PFSK-1 (cell line): ENCODE results near the gene FMN1.

Experiments used
- FOXP2 ChIP-seq: optimal IDR thresholded peaks from 2 replicates; pipeline ENCODE3; 2011; ENCODE audit warnings: borderline replicate concordance, control low read depth, inconsistent platforms; ENCODE audit not compliant: insufficient read depth; ENCODE audit errors: extremely low read length, extremely low read depth
- POLR2AphosphoS5 ChIP-seq: IDR thresholded peaks from 2 replicates; pipeline ENCODE4 v1.6.1; 2012; ENCODE audit warnings: low read depth, mild to moderate bottlenecking, control low read depth, low read length, moderate library complexity
- SIN3A ChIP-seq: IDR thresholded peaks from 2 replicates; pipeline ENCODE4 v1.6.1; 2012; ENCODE audit warnings: mild to moderate bottlenecking, low read length, moderate library complexity, borderline replicate concordance; ENCODE audit not compliant: insufficient read depth
- TAF1 ChIP-seq: IDR thresholded peaks from 2 replicates; pipeline ENCODE4 v1.6.1; 2012; ENCODE audit warnings: low read length, control low read depth, borderline replicate concordance; ENCODE audit not compliant: insufficient read depth
- TF ChIP-seq, protein P1 (sequence below), 2 experiments: IDR thresholded peaks; 2 replicates each; pipeline versions ENCODE4 v1.6.1 to v1.8.0; 2011 to 2012; ENCODE audit warnings: low read depth in 2 of 2, low read length in 2 of 2, control low read depth in 1 of 2, inconsistent platforms in 1 of 2, mild to moderate bottlenecking in 1 of 2, moderate library complexity in 1 of 2; ENCODE audit not compliant: insufficient read depth in 1 of 2

DNA sequence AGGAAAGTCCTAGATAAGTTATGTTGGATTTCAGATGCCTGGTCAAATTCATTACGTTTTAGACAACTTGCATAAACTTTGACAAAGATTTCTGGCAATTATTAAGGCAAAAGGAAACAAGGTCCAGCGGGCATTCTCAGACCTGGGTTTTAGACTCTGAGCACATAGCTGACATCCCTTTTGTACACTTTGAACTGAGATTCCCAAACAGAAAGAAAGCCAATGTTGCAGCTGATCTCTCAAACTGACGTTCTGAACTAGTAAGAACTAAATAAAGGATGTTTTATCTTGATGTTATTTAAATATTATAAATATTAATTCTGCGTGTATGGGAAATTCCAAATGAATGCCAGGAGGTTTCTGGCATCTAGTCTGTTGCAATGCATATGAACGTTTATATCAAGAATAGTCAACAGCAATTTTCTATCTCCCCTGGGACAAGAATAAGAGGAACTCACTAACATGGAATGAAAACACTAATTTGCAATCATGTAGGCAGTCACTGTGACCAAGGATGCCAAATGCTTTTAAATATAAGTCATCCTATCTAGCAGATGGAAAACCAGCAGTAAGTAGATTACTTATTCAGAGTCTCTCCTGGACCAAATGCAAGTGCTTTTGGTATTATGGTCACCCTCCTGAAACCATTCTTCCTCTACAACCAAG is 274.6 kb downstream of the FMN1 start:
- no peak for TF ChIP-seq POLR2AphosphoS5
- no peak for TF ChIP-seq TAF1
- no peak for TF ChIP-seq SIN3A
- TF ChIP-seq, protein P1, sequence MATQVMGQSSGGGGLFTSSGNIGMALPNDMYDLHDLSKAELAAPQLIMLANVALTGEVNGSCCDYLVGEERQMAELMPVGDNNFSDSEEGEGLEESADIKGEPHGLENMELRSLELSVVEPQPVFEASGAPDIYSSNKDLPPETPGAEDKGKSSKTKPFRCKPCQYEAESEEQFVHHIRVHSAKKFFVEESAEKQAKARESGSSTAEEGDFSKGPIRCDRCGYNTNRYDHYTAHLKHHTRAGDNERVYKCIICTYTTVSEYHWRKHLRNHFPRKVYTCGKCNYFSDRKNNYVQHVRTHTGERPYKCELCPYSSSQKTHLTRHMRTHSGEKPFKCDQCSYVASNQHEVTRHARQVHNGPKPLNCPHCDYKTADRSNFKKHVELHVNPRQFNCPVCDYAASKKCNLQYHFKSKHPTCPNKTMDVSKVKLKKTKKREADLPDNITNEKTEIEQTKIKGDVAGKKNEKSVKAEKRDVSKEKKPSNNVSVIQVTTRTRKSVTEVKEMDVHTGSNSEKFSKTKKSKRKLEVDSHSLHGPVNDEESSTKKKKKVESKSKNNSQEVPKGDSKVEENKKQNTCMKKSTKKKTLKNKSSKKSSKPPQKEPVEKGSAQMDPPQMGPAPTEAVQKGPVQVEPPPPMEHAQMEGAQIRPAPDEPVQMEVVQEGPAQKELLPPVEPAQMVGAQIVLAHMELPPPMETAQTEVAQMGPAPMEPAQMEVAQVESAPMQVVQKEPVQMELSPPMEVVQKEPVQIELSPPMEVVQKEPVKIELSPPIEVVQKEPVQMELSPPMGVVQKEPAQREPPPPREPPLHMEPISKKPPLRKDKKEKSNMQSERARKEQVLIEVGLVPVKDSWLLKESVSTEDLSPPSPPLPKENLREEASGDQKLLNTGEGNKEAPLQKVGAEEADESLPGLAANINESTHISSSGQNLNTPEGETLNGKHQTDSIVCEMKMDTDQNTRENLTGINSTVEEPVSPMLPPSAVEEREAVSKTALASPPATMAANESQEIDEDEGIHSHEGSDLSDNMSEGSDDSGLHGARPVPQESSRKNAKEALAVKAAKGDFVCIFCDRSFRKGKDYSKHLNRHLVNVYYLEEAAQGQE (IDR thresholded peaks at IDR 0.05; ENCODE audit: insufficient read depth in 1 of 2, low read depth in 2 of 2, low read length in 2 of 2) = no peak
- no peak for TF ChIP-seq FOXP2
